Measurements from ENCODE around the gene ZSWIM8.
"Not testable (repeated sequence)": the region's sequence is repeated elsewhere in the genome, so short reads cannot be mapped to it uniquely, and the experiment has no call there.

Gene ZSWIM8

DNA sequence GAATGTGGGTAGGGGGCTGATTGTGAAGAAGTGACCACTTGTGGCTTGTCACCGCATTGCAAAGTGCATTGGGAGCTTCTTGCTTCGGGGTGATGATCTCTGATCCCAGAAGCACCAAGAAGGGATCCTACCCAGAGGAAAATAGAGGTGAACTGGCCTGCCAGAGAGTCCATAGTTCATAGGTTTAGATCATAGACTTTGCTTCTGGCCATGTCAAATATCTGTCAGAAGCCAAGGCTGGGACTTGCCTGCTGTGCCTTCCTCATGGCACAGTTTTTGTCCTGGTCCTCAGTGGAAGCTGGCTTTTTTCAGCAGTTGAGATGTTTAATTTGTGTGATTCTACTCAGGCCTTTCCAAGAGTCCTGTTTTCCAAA is 1.1 kb downstream of the ZSWIM8 start:
- no peaks in the 10 kb centered on the region for H3K9me3 ChIP-seq (ENCODE audit: control insufficient read depth in 2 of 2, low read length in 2 of 2)
- H3K9ac ChIP-seq (ENCODE audit: low read length in 2 of 2), result peak overlapping the region; percentile 78 to 95
- peak overlapping the region; percentile 85 to 96 for H3K4me3 ChIP-seq (ENCODE audit: low read length in 2 of 2)
- no peaks in the 10 kb centered on the region for H3K27me3 ChIP-seq (ENCODE audit: control insufficient read depth in 1 of 2, insufficient read depth in 2 of 2, low read length in 2 of 2)
- H3K36me3 ChIP-seq (ENCODE audit: control insufficient read depth in 2 of 2, insufficient read depth in 2 of 2, low read length in 2 of 2), result peaks cover 23 to 24% of the 10 kb centered on the region in 2 donors
- peak overlapping the region; percentile 76 for H3K27ac ChIP-seq (ENCODE audit: low read length)
- peaks cover 36% of the 10 kb centered on the region for H3K4me1 ChIP-seq (ENCODE audit: control insufficient read depth, insufficient read depth, low read length)

GRCh38 chr10:73787031-73787800 is 1.8 kb downstream of the ZSWIM8 start:
- H3K9ac ChIP-seq (ENCODE audit: low read length in 2 of 2), result peak overlapping the region in 1 of 2 donors; percentile 51
- H3K4me1 ChIP-seq (ENCODE audit: control insufficient read depth, insufficient read depth, low read length), result peaks cover 34% of the 10 kb centered on the region
- H3K27ac ChIP-seq (ENCODE audit: low read length); H3K9me3 ChIP-seq (ENCODE audit: control insufficient read depth in 2 of 2, low read length in 2 of 2); H3K27me3 ChIP-seq (ENCODE audit: control insufficient read depth in 1 of 2, insufficient read depth in 2 of 2, low read length in 2 of 2): not testable (repeated sequence)
- peak overlapping the region in 1 of 2 donors; percentile 49 for H3K4me3 ChIP-seq (ENCODE audit: low read length in 2 of 2)
- H3K36me3 ChIP-seq (ENCODE audit: control insufficient read depth in 2 of 2, insufficient read depth in 2 of 2, low read length in 2 of 2), result peaks cover 30 to 31% of the 10 kb centered on the region in 2 donors

DNA sequence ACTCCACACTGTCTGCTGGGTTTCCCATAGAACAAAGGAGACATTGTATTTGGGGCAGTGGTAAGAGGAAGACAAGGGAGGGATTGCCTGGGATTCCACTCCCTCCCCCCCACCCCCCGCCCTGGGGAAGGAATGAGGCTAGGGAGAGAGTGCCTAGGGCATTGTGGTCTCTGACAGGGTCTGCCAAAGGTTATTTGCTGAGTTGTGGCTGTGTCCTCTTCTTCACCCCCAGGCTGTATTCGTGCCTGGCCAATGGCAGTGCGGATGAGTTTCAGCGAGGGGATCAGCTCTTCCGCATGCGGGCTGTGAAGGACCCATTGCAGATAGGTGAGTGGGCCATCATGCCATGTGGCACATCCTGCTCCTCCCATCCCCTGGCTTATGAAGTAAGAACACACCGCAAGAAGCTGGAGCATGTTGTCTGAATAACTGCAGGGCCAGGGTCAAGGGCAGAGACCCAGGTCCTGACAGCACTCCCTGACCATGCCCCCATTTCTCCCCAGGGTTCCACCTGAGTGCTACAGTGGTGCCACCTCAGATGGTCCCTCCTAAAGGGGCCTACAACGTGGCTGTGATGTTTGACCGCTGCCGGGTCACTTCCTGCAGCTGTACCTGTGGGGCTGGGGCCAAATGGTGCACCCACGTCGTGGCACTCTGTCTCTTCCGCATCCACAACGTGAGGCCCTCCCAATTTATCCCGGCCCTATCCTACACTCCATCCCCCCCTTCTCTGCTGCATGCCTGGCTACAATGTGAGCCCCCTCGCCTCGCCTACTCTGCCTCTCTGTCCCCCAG is 3.7 kb downstream of the ZSWIM8 start:
- Histone ChIP-seq H3K4me3 (ENCODE audit: low read length in 2 of 2) (no peak overlapping the region), H3K9me3 (ENCODE audit: control insufficient read depth in 2 of 2, low read length in 2 of 2) (no peaks in the 10 kb centered on the region), H3K4me1 (ENCODE audit: control insufficient read depth, insufficient read depth, low read length) (peaks cover 26% of the 10 kb centered on the region), H3K9ac (ENCODE audit: low read length in 2 of 2) (no peak overlapping the region), H3K27me3 (ENCODE audit: control insufficient read depth in 1 of 2, insufficient read depth in 2 of 2, low read length in 2 of 2) (no peaks in the 10 kb centered on the region), H3K27ac (ENCODE audit: low read length) (no peak overlapping the region), H3K36me3 (ENCODE audit: control insufficient read depth in 2 of 2, insufficient read depth in 2 of 2, low read length in 2 of 2) (peaks cover 48 to 49% of the 10 kb centered on the region in 2 donors)

DNA sequence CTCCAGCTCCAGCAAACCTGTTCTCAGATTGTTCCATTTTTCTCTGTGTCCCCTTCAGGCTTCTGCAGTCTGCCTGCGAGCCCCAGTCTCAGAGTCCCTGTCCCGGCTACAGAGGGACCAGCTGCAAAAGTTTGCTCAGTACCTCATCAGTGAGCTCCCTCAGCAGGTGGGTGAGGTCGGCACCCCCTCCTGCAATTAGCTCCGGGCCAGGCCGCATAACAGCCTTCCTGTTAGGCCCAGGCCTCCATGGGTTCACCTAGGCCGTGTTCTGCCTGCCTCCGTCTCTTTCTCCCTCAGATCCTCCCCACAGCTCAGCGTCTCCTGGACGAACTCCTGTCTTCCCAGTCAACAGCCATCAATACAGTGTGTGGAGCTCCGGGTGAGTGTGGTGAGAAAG is 4.3 kb downstream of the ZSWIM8 start:
- no peaks in the 10 kb centered on the region for H3K9me3 ChIP-seq (ENCODE audit: control insufficient read depth in 2 of 2, low read length in 2 of 2)
- peaks cover 54 to 55% of the 10 kb centered on the region in 2 donors for H3K36me3 ChIP-seq (ENCODE audit: control insufficient read depth in 2 of 2, insufficient read depth in 2 of 2, low read length in 2 of 2)
- peaks cover 26% of the 10 kb centered on the region for H3K4me1 ChIP-seq (ENCODE audit: control insufficient read depth, insufficient read depth, low read length)
- no peak overlapping the region for H3K9ac ChIP-seq (ENCODE audit: low read length in 2 of 2)
- no peak overlapping the region for H3K4me3 ChIP-seq (ENCODE audit: low read length in 2 of 2)
- no peak overlapping the region for H3K27ac ChIP-seq (ENCODE audit: low read length)
- no peaks in the 10 kb centered on the region for H3K27me3 ChIP-seq (ENCODE audit: control insufficient read depth in 1 of 2, insufficient read depth in 2 of 2, low read length in 2 of 2)

- Histone ChIP-seq H3K9me3 (ENCODE audit: control insufficient read depth in 2 of 2, low read length in 2 of 2) (no peaks in the 10 kb centered on the region), H3K36me3 (ENCODE audit: control insufficient read depth in 2 of 2, insufficient read depth in 2 of 2, low read length in 2 of 2) (peaks cover 62 to 63% of the 10 kb centered on the region in 2 donors)
These were observed 5.7 kb downstream of the ZSWIM8 start for GRCh38 chr10:73790886-73791625.

GRCh38 chr10:73791871-73792400 is 6.5 kb downstream of the ZSWIM8 start:
- Histone ChIP-seq H3K9ac (ENCODE audit: low read length in 2 of 2) (no peak overlapping the region), H3K4me3 (ENCODE audit: low read length in 2 of 2) (no peak overlapping the region), H3K27me3 (ENCODE audit: control insufficient read depth in 1 of 2, insufficient read depth in 2 of 2, low read length in 2 of 2) (no peaks in the 10 kb centered on the region), H3K4me1 (ENCODE audit: control insufficient read depth, insufficient read depth, low read length) (peaks cover 17% of the 10 kb centered on the region), H3K9me3 (ENCODE audit: control insufficient read depth in 2 of 2, low read length in 2 of 2) (no peaks in the 10 kb centered on the region), H3K36me3 (ENCODE audit: control insufficient read depth in 2 of 2, insufficient read depth in 2 of 2, low read length in 2 of 2) (peaks cover 67 to 68% of the 10 kb centered on the region in 2 donors), H3K27ac (ENCODE audit: low read length) (no peak overlapping the region)

More at GRCh38 chr10:73790886-73791625, 5.7 kb downstream of the ZSWIM8 start:
- no peaks in the 10 kb centered on the region for H3K27me3 ChIP-seq (ENCODE audit: control insufficient read depth in 1 of 2, insufficient read depth in 2 of 2, low read length in 2 of 2)
- H3K4me1 ChIP-seq (ENCODE audit: control insufficient read depth, insufficient read depth, low read length), result peaks cover 23% of the 10 kb centered on the region
- no peak overlapping the region for H3K9ac ChIP-seq (ENCODE audit: low read length in 2 of 2)
- no peak overlapping the region for H3K4me3 ChIP-seq (ENCODE audit: low read length in 2 of 2)
- no peak overlapping the region for H3K27ac ChIP-seq (ENCODE audit: low read length)

- no peaks in the 10 kb centered on the region for H3K9me3 ChIP-seq (ENCODE audit: control insufficient read depth in 2 of 2, low read length in 2 of 2)
- H3K4me3 ChIP-seq (ENCODE audit: low read length in 2 of 2), result no peak overlapping the region
- peaks cover 80 to 84% of the 10 kb centered on the region in 2 donors for H3K36me3 ChIP-seq (ENCODE audit: control insufficient read depth in 2 of 2, insufficient read depth in 2 of 2, low read length in 2 of 2)
- peaks cover 4% of the 10 kb centered on the region for H3K4me1 ChIP-seq (ENCODE audit: control insufficient read depth, insufficient read depth, low read length)
- no peak overlapping the region for H3K9ac ChIP-seq (ENCODE audit: low read length in 2 of 2)
- H3K27ac ChIP-seq (ENCODE audit: low read length), result no peak overlapping the region
- H3K27me3 ChIP-seq (ENCODE audit: control insufficient read depth in 1 of 2, insufficient read depth in 2 of 2, low read length in 2 of 2), result no peaks in the 10 kb centered on the region
These were observed 8.1 kb downstream of the ZSWIM8 start for GRCh38 chr10:73793456-73793855.

GRCh38 chr10:73795491-73795890 is 10.1 kb downstream of the ZSWIM8 start:
- not testable (repeated sequence) for H3K27ac ChIP-seq (ENCODE audit: low read length)

GRCh38 chr10:73796035-73796434 is 10.6 kb downstream of the ZSWIM8 start:
- not testable (repeated sequence) for H3K9me3 ChIP-seq (ENCODE audit: control insufficient read depth in 2 of 2, low read length in 2 of 2); H3K27ac ChIP-seq (ENCODE audit: low read length); H3K27me3 ChIP-seq (ENCODE audit: control insufficient read depth in 1 of 2, insufficient read depth in 2 of 2, low read length in 2 of 2); H3K4me1 ChIP-seq (ENCODE audit: control insufficient read depth, insufficient read depth, low read length); H3K4me3 ChIP-seq (ENCODE audit: low read length in 2 of 2); H3K9ac ChIP-seq (ENCODE audit: low read length in 2 of 2)
- peaks cover 69 to 78% of the 10 kb centered on the region in 2 donors for H3K36me3 ChIP-seq (ENCODE audit: control insufficient read depth in 2 of 2, insufficient read depth in 2 of 2, low read length in 2 of 2)

More at GRCh38 chr10:73795491-73795890, 10.1 kb downstream of the ZSWIM8 start:
- H3K4me3 ChIP-seq (ENCODE audit: low read length in 2 of 2); H3K9ac ChIP-seq (ENCODE audit: low read length in 2 of 2); H3K27me3 ChIP-seq (ENCODE audit: control insufficient read depth in 1 of 2, insufficient read depth in 2 of 2, low read length in 2 of 2); H3K9me3 ChIP-seq (ENCODE audit: control insufficient read depth in 2 of 2, low read length in 2 of 2); H3K4me1 ChIP-seq (ENCODE audit: control insufficient read depth, insufficient read depth, low read length): not testable (repeated sequence)
- H3K36me3 ChIP-seq (ENCODE audit: control insufficient read depth in 2 of 2, insufficient read depth in 2 of 2, low read length in 2 of 2), result peaks cover 70 to 80% of the 10 kb centered on the region in 2 donors

- Histone ChIP-seq H3K27me3 (ENCODE audit: control insufficient read depth in 1 of 2, insufficient read depth in 2 of 2, low read length in 2 of 2) (no peaks in the 10 kb centered on the region), H3K36me3 (ENCODE audit: control insufficient read depth in 2 of 2, insufficient read depth in 2 of 2, low read length in 2 of 2) (peaks cover 66 to 77% of the 10 kb centered on the region in 2 donors), H3K9ac (ENCODE audit: low read length in 2 of 2) (no peak overlapping the region), H3K4me1 (ENCODE audit: control insufficient read depth, insufficient read depth, low read length) (peaks cover 3% of the 10 kb centered on the region), H3K9me3 (ENCODE audit: control insufficient read depth in 2 of 2, low read length in 2 of 2) (no peaks in the 10 kb centered on the region), H3K4me3 (ENCODE audit: low read length in 2 of 2) (no peak overlapping the region), H3K27ac (ENCODE audit: low read length) (no peak overlapping the region)
These were observed 11.4 kb downstream of the ZSWIM8 start for GRCh38 chr10:73796766-73797165.
